GM18508 (cell line): ENCODE results near the gene GRB10.
"Not testable (repeated sequence)": the region's sequence is repeated elsewhere in the genome, so short reads cannot be mapped to it uniquely, and the experiment has no call there.

Experiments used
- ATAC-seq: cut with Tn5 transposase; IDR thresholded peaks from one replicate; pipeline ENCODE4 v1.9.1; 2021; ENCODE audit warnings: moderate number of reproducible peaks; ENCODE audit not compliant: insufficient read depth, unreplicated experiment

Gene GRB10

GRCh38 chr7:50751146-50751545 lies 31.6 kb downstream of the GRB10 start:
- ATAC-seq = no peak

- no peak for ATAC-seq
Measured at GRCh38 chr7:50749896-50750295, 32.8 kb downstream of the GRB10 start.

- no peak for ATAC-seq
Measured at GRCh38 chr7:50748472-50748871, 34.2 kb downstream of the GRB10 start.

GRCh38 chr7:50745835-50746234 lies 36.9 kb downstream of the GRB10 start:
- no peak for ATAC-seq

GRCh38 chr7:50745336-50745735 lies 37.4 kb downstream of the GRB10 start:
- ATAC-seq = no peak

- ATAC-seq = no peak
Measured at GRCh38 chr7:50743893-50744292, 38.8 kb downstream of the GRB10 start.

GRCh38 chr7:50743016-50743415 lies 39.7 kb downstream of the GRB10 start:
- no peak for ATAC-seq

GRCh38 chr7:50742401-50742800 lies 40.3 kb downstream of the GRB10 start:
- ATAC-seq = no peak

GRCh38 chr7:50739744-50740435 lies 42.8 kb downstream of the GRB10 start:
- ATAC-seq = no peak

- no peak for ATAC-seq
Measured at GRCh38 chr7:50738932-50739331, 43.8 kb downstream of the GRB10 start.

GRCh38 chr7:50735836-50736235 lies 46.9 kb downstream of the GRB10 start:
- not testable (repeated sequence) for ATAC-seq

GRCh38 chr7:50735333-50735732 lies 47.4 kb downstream of the GRB10 start:
- ATAC-seq = no peak

GRCh38 chr7:50734246-50734645 lies 48.5 kb downstream of the GRB10 start:
- ATAC-seq = no peak

- ATAC-seq = no peak
Measured at GRCh38 chr7:50733552-50733951, 49.1 kb downstream of the GRB10 start.

- ATAC-seq = no peak
Measured at GRCh38 chr7:50731703-50732582, 50.8 kb downstream of the GRB10 start.

- no peak for ATAC-seq
Measured at GRCh38 chr7:50730446-50731400, 52.0 kb downstream of the GRB10 start.

GRCh38 chr7:50729962-50730361 lies 52.7 kb downstream of the GRB10 start:
- no peak for ATAC-seq

- ATAC-seq = no peak
Measured at GRCh38 chr7:50728184-50728583, 54.5 kb downstream of the GRB10 start.

- no peak for ATAC-seq
Measured at GRCh38 chr7:50727711-50728110, 55.0 kb downstream of the GRB10 start.

GRCh38 chr7:50727072-50727471 lies 55.6 kb downstream of the GRB10 start:
- ATAC-seq = no peak

GRCh38 chr7:50725774-50726173 lies 56.9 kb downstream of the GRB10 start:
- no peak for ATAC-seq
